HepG2 (cell line): ENCODE data around the gene DNAJA2. TPM values are rescaled to one million over a fixed set of nuclear protein-coding genes. Genes with fewer than 3 reads are reported as not detected.

ENCODE experiments used
- GFI1 ChIP-seq: sonication (generic); formaldehyde crosslinking; IDR thresholded peaks from 2 replicates; pipeline ENCODE4 v1.5.0; 2020; ENCODE audit warnings: missing genetic modification reagents, mild to moderate bottlenecking, borderline replicate concordance
- HDAC2 ChIP-seq: sonication (generic); formaldehyde crosslinking; IDR thresholded peaks from 2 replicates; pipeline ENCODE4 v1.4.0; 2020; ENCODE audit warnings: missing genetic modification reagents
- HIVEP1 ChIP-seq: sonication (generic); formaldehyde crosslinking; IDR thresholded peaks from 2 replicates; pipeline ENCODE4 v1.4.0; 2020; ENCODE audit warnings: mild to moderate bottlenecking, missing genetic modification reagents
- HNRNPH1 ChIP-seq: fragments of 200-400 bp; formaldehyde crosslinking; optimal IDR thresholded peaks from 2 replicates; pipeline ENCODE3; 2017; ENCODE audit warnings: mild to moderate bottlenecking, low read depth, low read length
- MAF1 ChIP-seq: sonication (generic); formaldehyde crosslinking; IDR thresholded peaks from 2 replicates; pipeline ENCODE4 v1.5.0; 2020; ENCODE audit warnings: missing genetic modification reagents, borderline replicate concordance
- MTA3 ChIP-seq: sonication (generic); formaldehyde crosslinking; IDR thresholded peaks from 2 replicates; pipeline ENCODE4 v1.4.0; 2020; ENCODE audit warnings: missing genetic modification reagents
- NFE2 ChIP-seq: sonication (generic); formaldehyde crosslinking; IDR thresholded peaks from 2 replicates; pipeline ENCODE4 v1.4.0; 2020; ENCODE audit warnings: missing genetic modification reagents
- SMAD3 ChIP-seq: sonication (generic); formaldehyde crosslinking; IDR thresholded peaks from 2 replicates; pipeline ENCODE4 v1.4.0; 2020; ENCODE audit warnings: missing genetic modification reagents
- SRF ChIP-seq: IDR thresholded peaks from 2 replicates; pipeline ENCODE4 v1.6.1; 2011; ENCODE audit warnings: mild to moderate bottlenecking, low read depth, low read length, moderate library complexity
- TCF7 ChIP-seq: sonication (generic); IDR thresholded peaks from 2 replicates; pipeline ENCODE4 v1.6.1; 2016; ENCODE audit warnings: antibody characterized with exemption, low read depth
- ZBTB7A ChIP-seq: sonication (generic); formaldehyde crosslinking; IDR thresholded peaks from 2 replicates; pipeline ENCODE4 v1.8.0; 2022; ENCODE audit warnings: mild to moderate bottlenecking, missing genetic modification reagents
- ZFYVE20 ChIP-seq: sonication (generic); formaldehyde crosslinking; IDR thresholded peaks from 2 replicates; pipeline ENCODE4 v1.8.0; 2023; ENCODE audit warnings: low read depth, mild to moderate bottlenecking, moderate library complexity, missing genetic modification reagents, borderline replicate concordance
- ZNF251 ChIP-seq: sonication (generic); formaldehyde crosslinking; IDR thresholded peaks from 2 replicates; pipeline ENCODE4 v1.9.0; 2021; ENCODE audit warnings: mild to moderate bottlenecking, missing genetic modification reagents
- ZNF30 ChIP-seq: sonication (generic); formaldehyde crosslinking; IDR thresholded peaks from 2 replicates; pipeline ENCODE4 v1.5.0; 2020; ENCODE audit warnings: mild to moderate bottlenecking, missing genetic modification reagents
- ZNF484 ChIP-seq: sonication (generic); formaldehyde crosslinking; IDR thresholded peaks from 2 replicates; pipeline ENCODE4 v1.5.1; 2020; ENCODE audit warnings: mild to moderate bottlenecking, low read depth, missing genetic modification reagents, borderline replicate concordance
- ZNF629 ChIP-seq: sonication (generic); formaldehyde crosslinking; conservative IDR thresholded peaks from 2 replicates; pipeline ENCODE4 v1.5.0; 2020; ENCODE audit warnings: missing genetic modification reagents
- ZNF678 ChIP-seq: sonication (generic); formaldehyde crosslinking; IDR thresholded peaks from 2 replicates; pipeline ENCODE4 v1.4.0; 2020; ENCODE audit warnings: mild to moderate bottlenecking, missing genetic modification reagents
- ZNF761 ChIP-seq: sonication (generic); formaldehyde crosslinking; conservative IDR thresholded peaks from 2 replicates; pipeline ENCODE4 v1.4.0; 2020; ENCODE audit warnings: mild to moderate bottlenecking, missing genetic modification reagents
- polyA plus RNA-seq, 8 experiments: library from polyadenylated mRNA; depleted of rRNA in 3 of 8; stranded (reverse) in 7 of 8; unstranded in 1 of 8; fragments of >200 nt; fragmentation: Illumina TruSeq in 4 of 8; extraction: Trizol in 4 of 8; gene quantifications; 2 replicates each; pipeline versions ENCODE4 v1.2.1 to v1.2.3, GENCODE V29; 2011 to 2016; ENCODE audit warnings: low read depth in 4 of 8, missing spikeins in 1 of 8, mixed read lengths in 1 of 8; ENCODE audit not compliant: insufficient read depth in 1 of 8
- total RNA-seq, 5 experiments: library from RNA; depleted of rRNA; stranded (reverse); fragments of >200 nt; fragmentation: Illumina TruSeq; extraction: Trizol; gene quantifications; 2 replicates each; pipeline ENCODE4 v1.2.3, GENCODE V29; 2016; ENCODE audit warnings: low read depth in 1 of 5
- TF ChIP-seq, protein P1 (sequence below): sonication (generic); formaldehyde crosslinking; IDR thresholded peaks from 2 replicates; pipeline ENCODE4 v1.4.0; 2020; ENCODE audit warnings: missing genetic modification reagents
- TF ChIP-seq, protein P2 (sequence below): sonication (generic); formaldehyde crosslinking; IDR thresholded peaks from 2 replicates; pipeline ENCODE4 v1.4.0; 2020; ENCODE audit warnings: missing genetic modification reagents, mild to moderate bottlenecking, borderline replicate concordance
- TF ChIP-seq, protein P3 (sequence below): sonication (generic); formaldehyde crosslinking; IDR thresholded peaks from 2 replicates; pipeline ENCODE4 v1.4.0; 2020; ENCODE audit warnings: missing genetic modification reagents, borderline replicate concordance

Gene DNAJA2
- total and polyA plus RNA-seq, 2 of the 13 experiments (the other 11 are each of a cell fraction or from before 2014, with no cell fraction given) = 25.4 to 176 TPM

DNA sequence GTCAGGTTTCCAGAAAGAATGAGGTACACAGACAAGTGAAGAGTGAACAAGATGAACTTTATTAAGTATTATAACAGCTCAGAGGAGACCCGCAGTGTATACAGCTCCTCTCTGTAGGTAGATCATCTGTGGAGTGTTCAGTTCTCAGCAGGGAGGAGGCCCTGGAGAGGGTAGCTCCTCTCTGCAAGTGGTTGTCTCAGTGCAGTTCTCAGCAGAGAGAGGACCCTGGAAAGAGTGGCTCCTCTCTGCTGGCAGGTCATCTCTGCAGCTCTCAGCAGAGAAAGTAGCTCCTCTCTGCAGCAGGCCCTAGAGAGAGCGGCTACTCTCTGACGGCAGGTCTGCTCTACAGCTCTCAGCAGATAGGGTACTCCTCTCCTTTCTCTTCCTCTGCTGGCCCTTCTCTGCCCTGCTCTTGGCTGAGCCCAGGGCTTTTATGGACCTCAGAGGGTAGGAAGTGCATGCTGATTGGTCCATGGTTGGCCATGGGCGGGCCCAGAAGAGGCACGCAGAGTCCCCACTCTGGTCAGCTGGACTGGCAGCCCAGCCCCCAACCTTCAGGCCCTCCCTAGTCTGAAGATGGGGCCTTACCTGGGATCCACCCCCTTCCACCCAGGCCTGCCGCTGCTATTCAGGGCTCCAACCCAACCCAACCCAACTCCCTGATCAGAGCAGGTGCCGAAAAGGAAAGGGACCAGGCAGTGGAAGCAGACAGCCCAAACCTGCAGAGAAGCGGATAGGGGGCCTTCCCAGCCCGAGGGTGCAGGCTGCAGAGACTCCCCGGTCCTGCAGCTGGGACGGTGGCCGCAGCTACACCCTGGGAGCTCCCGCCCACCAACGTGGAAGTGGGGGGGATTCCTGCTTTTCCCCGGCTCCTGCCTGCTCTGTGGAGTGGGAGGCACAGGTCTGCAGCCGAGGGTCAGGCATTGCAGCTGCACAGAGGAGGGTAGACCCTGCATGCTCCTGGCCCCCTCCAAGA is 18.5 kb upstream of the DNAJA2 start (continued):
- TF ChIP-seq, protein P1, sequence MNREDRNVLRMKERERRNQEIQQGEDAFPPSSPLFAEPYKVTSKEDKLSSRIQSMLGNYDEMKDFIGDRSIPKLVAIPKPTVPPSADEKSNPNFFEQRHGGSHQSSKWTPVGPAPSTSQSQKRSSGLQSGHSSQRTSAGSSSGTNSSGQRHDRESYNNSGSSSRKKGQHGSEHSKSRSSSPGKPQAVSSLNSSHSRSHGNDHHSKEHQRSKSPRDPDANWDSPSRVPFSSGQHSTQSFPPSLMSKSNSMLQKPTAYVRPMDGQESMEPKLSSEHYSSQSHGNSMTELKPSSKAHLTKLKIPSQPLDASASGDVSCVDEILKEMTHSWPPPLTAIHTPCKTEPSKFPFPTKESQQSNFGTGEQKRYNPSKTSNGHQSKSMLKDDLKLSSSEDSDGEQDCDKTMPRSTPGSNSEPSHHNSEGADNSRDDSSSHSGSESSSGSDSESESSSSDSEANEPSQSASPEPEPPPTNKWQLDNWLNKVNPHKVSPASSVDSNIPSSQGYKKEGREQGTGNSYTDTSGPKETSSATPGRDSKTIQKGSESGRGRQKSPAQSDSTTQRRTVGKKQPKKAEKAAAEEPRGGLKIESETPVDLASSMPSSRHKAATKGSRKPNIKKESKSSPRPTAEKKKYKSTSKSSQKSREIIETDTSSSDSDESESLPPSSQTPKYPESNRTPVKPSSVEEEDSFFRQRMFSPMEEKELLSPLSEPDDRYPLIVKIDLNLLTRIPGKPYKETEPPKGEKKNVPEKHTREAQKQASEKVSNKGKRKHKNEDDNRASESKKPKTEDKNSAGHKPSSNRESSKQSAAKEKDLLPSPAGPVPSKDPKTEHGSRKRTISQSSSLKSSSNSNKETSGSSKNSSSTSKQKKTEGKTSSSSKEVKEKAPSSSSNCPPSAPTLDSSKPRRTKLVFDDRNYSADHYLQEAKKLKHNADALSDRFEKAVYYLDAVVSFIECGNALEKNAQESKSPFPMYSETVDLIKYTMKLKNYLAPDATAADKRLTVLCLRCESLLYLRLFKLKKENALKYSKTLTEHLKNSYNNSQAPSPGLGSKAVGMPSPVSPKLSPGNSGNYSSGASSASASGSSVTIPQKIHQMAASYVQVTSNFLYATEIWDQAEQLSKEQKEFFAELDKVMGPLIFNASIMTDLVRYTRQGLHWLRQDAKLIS (CRISPR knock-in tag) = no peak
- TF ChIP-seq SRF (no peak), HNRNPH1 (no peak), ZNF629 (CRISPR knock-in tag) (no peak), ZNF251 (CRISPR knock-in tag) (no peak), TCF7 (no peak), ZNF484 (CRISPR knock-in tag) (no peak), ZBTB7A (CRISPR knock-in tag) (no peak), ZNF678 (CRISPR knock-in tag) (no peak), ZNF30 (CRISPR knock-in tag) (no peak), SMAD3 (CRISPR knock-in tag) (no peak), ZNF761 (CRISPR knock-in tag) (no peak), NFE2 (CRISPR knock-in tag) (no peak), MTA3 (CRISPR knock-in tag) (no peak), HIVEP1 (CRISPR knock-in tag) (no peak), HDAC2 (CRISPR knock-in tag) (no peak), ZFYVE20 (CRISPR knock-in tag) (no peak), GFI1 (CRISPR knock-in tag) (no peak), MAF1 (CRISPR knock-in tag) (no peak)
- TF ChIP-seq, protein P2, sequence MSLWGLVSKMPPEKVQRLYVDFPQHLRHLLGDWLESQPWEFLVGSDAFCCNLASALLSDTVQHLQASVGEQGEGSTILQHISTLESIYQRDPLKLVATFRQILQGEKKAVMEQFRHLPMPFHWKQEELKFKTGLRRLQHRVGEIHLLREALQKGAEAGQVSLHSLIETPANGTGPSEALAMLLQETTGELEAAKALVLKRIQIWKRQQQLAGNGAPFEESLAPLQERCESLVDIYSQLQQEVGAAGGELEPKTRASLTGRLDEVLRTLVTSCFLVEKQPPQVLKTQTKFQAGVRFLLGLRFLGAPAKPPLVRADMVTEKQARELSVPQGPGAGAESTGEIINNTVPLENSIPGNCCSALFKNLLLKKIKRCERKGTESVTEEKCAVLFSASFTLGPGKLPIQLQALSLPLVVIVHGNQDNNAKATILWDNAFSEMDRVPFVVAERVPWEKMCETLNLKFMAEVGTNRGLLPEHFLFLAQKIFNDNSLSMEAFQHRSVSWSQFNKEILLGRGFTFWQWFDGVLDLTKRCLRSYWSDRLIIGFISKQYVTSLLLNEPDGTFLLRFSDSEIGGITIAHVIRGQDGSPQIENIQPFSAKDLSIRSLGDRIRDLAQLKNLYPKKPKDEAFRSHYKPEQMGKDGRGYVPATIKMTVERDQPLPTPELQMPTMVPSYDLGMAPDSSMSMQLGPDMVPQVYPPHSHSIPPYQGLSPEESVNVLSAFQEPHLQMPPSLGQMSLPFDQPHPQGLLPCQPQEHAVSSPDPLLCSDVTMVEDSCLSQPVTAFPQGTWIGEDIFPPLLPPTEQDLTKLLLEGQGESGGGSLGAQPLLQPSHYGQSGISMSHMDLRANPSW (CRISPR knock-in tag) = no peak
- TF ChIP-seq, protein P3, sequence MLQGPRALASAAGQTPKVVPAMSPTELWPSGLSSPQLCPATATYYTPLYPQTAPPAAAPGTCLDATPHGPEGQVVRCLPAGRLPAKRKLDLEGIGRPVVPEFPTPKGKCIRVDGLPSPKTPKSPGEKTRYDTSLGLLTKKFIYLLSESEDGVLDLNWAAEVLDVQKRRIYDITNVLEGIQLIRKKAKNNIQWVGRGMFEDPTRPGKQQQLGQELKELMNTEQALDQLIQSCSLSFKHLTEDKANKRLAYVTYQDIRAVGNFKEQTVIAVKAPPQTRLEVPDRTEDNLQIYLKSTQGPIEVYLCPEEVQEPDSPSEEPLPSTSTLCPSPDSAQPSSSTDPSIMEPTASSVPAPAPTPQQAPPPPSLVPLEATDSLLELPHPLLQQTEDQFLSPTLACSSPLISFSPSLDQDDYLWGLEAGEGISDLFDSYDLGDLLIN = no peak
